Retina (tissue), 1 donor: ENCODE results near the gene GPR62.

Experiments used
- DNase-seq: peaks from one replicate; pipeline ENCODE4 v3.0.0-alpha.2; 2016

GPR62 gene

DNA sequence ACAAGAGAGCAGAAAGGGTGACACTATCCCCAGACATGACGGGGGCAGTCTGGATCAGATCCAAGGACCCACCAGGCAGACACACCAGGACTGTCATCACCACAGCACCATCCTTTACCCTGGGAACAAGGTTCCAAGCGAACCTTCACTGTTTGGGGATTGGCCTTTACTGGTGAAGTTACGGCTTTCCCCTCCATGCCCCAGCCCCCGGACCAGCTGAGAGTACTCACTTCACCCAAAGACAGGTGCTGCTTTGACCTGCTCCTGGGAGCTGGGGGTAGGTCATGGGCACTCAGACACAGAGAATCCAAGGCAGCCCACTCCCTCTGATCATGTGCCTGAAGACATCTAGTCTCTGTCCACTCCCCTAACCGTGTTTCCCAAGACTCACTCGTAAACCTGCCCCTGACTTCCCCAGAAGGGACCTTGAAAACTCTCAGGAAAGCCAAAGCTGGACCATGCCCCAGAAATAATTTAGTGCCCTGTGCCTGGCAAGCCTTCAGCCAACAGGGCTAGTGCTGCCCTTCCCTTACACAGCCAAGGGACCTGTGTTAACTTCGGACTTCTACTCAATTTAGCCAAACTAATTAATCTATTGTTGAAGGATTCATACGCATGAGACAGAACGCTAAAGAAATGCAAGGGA, 16.3 kb upstream of the GPR62 start:
- DNase-seq, result no peak

DNA sequence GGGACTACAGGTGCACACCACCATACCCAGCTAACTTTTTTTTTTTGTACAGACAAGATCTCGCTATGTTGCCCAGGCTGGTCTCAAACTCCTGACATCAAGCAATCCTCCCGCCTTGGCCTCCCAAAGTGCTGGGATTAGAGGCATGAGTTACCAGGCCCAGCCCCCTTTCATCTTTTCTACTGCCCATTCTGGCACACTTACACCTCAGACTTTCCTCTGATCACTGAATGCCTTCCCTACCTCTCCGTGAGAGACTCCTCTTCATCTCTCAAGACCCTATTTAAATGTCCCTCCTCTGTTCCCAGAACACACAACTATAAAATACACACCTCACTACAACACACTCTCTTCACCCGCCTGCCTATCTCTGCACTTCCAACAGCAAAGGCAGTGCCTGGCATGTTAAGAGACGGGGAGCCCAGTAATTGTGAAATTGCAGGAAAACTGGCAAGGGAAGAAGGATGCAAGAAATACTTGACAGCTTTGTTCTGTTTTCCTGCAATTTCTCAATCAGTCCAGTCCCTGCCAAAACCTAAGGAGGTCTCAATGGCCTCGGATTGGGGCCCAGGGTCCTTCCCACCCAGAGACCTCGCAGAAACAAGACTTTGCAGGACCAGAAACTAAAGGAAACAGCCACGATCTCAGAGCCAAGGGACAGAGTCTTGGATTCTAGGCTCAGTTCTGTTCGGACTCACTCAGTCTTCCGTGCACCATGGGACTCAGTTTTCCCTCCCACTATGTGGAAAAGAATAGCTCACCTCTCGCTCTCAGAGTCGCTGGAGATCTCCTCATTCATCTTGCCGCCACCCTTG, 14.3 kb upstream of the GPR62 start:
- no peak for DNase-seq

DNA sequence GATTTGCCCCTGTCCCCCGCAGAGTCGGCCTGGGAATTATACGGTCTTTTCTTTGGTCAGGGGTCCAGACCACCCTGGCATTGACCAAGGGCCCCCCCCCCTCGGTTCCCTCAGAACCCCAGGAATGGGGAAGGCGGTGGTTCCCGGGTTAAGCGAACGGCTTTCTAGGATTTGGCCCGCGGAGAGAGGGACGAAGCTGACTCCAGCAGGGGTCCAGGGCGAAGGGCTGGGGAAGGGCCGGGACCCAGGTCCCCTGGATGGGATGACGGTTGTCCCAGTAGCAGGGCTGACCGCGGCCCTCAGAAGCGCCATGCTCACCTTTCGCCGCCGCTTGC, 13.8 kb upstream of the GPR62 start:
- no peak for DNase-seq

DNA sequence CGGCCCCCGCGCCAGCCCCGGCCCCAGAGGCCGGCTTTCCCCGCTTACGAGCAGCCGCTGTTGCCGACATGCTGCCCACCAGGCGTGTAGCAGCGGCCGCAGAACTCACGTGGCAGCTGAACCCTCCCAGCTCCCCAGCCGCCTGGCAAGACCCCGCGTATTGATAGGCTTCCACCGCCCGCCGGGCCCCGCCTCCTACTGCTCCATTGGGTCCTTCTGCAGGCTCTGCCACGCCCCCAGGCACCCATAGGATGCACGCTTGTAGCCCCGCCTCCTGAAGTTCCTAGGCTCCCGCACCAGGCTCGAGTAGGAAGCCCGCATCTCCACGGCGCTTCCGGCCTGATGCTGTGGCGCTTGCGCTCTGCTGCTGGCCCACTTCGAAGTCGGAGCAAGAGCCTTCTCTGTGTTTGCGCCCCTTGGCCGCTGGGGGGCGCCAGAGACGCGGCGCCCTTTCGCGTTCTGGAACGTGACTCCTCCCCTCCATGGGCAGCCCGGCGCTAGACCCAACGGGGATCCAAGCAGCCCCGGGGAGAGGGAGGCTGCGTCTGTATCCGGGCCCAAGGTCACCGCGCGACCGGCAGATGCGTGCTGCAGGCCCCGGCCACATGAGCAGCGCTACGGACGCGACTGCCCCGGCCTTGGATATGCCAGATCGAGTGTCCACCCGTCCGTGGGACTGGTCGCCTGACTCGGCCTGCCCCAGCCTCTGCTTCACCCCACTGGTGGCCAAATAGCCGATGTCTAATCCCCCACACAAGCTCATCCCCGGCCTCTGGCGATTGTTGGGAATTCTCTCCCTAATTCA, 13.2 kb upstream of the GPR62 start, which contains the start of the genes PARP3 and RRP9:
Gene PARP3, plus strand, starts transcription at position 566 of the 805 bp plus-strand sequence. CDS start 993 bp downstream, outside the sequence.
Gene RRP9, minus strand, starts transcription at position 107 of the 805 bp plus-strand sequence. Its CDS starts 37 bp downstream, at position 70.
- DNase-seq, result peak; percentile 100

DNA sequence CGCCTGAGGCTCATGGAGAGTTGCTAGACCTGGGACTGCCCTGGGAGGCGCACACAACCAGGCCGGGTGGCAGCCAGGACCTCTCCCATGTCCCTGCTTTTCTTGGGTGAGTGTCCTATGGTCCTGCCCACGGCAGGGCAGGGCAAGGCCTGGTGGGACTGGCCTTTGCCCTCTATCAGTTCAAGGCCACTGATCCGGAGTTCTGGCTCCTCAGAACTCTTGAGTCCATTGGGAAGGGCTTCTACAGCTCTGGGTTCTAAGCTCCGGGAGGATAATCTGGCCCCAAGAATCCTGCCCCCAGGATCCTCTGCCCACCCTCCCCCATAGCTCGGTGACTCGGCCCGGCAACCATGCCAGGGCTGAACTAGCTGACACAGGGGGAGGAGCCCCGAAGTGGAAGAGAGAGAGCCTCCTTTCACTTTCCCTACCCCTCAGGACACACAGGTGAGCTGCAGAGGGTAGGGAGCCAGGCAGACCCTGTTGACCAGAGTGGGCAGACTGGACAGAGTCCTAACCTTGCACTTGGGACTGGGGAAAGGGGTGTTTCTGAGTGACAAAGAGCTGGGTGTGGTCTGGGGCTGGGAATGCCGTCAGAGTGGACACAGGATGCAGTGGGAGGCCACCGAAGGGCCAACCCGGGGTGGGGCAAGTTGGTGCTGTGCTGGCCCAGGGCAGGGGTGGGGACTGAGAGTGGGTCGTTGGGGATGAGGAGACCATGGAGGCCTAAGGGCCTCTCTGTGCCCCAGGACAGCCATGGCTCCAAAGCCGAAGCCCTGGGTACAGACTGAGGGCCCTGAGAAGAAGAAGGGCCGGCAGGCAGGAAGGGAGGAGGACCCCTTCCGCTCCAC, 12.4 kb upstream of the GPR62 start:
- no peak for DNase-seq

DNA sequence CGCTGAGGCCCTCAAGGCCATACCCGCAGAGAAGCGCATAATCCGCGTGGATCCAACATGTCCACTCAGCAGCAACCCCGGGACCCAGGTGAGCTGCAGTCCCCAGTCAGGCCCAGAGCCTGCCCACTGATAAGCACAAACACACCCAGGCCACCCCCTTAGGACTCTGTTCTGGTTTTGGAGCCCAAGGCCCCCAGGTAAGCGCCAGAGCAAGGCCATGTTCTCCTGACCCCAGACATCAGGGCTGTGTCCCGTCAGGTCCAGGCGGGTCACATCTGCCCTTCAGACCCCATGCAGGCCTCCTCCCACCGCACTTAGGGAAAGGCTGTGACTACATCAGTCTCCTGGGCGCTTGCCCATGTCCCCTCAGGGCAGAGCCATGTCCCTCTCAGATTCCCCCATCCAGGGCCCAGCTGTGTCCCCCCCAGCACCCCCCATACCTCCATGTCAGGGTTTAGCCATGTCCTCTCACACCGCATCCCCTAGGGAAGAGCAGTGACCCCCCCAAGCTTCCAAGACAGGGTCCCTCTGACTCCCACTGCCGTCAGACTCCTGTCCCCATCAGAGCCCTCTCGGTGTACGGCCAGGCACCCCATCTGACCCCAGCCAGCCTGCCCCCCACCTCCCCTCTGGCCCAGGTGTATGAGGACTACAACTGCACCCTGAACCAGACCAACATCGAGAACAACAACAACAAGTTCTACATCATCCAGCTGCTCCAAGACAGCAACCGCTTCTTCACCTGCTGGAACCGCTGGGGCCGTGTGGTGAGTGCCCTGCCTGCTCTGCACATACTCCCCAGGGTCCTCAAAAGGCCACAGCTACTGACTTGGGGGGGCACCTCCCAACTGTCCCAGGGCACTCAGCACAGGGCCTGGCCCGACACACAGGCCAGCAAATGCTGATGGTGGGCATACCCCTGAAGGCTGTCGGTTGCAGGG, 11.5 kb upstream of the GPR62 start:
- no peak for DNase-seq

DNA sequence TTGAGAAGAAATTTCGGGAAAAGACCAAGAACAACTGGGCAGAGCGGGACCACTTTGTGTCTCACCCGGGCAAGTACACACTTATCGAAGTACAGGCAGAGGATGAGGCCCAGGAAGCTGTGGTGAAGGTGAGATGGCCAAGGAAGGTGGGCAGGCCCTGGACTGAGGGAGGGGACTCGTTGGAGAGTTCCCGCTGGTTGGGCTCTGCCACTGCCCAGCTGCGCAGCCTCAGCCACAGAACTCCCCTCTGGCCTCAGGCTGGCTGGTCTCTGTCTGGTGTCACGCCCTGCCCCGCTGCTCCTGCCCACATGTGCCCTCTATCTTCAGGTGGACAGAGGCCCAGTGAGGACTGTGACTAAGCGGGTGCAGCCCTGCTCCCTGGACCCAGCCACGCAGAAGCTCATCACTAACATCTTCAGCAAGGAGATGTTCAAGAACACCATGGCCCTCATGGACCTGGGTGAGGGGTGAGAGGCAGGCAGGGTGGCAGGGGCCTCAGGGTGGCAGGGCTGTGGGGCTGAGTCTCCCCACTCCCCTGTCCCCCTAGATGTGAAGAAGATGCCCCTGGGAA, 10.6 kb upstream of the GPR62 start:
- DNase-seq, result no peak

DNA sequence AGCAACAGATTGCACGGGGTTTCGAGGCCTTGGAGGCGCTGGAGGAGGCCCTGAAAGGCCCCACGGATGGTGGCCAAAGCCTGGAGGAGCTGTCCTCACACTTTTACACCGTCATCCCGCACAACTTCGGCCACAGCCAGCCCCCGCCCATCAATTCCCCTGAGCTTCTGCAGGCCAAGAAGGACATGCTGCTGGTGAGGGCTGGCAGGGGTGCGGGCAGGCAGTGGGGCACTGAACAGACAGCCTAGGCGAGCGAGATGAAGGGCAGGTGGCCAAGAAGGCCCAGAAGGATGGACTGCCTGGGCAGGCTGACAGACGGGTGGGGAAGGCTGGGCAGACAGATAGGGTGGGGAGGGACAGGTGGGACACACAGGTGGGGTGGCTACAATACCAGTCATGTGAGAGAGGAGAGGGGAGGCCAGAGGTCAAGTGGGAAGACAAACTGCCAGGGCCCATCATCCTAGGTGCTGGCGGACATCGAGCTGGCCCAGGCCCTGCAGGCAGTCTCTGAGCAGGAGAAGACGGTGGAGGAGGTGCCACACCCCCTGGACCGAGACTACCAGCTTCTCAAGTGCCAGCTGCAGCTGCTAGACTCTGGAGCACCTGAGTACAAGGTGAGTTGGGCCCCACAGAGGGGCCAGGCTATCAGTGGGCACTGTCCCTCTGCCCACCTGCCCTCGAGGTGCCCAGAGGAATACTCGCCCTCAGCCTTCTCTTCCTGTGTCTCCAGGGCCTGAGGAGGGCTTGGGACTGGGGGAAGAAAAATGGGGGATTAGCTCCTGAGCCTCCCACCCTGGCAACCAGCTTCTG, 9.9 kb upstream of the GPR62 start:
- no peak for DNase-seq

DNA sequence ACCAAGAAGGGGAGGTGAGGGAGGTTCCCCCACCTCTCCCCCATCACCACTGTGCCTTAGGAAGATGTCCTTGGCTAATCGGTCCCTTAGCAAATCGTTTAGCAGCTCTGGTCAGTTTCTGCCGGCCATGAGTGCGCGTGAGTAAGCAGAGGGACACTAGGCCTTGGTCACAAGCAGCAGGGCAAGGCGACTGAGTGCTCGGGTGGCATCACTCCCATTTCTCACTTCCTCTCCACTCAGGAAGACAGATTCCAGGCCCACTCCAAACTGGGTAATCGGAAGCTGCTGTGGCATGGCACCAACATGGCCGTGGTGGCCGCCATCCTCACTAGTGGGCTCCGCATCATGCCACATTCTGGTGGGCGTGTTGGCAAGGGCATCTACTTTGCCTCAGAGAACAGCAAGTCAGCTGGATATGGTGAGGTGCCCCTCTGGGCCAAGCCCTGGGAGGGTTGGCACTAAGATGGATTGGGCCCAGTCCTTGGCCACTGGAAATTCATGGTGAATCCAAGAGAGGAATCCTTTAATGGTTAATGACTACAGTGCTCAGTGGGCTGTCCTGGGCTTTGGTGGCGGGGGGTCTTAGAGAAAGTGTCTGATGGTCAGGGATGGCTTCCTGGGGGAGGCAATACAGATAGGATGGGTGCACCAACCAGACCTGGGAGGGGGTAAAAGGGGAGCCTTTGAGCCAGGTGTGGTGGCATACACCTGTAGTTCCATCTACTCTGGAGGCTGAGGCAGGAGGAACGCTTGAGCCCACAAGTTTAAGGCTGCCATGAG, 9.1 kb upstream of the GPR62 start:
- no peak for DNase-seq

DNA sequence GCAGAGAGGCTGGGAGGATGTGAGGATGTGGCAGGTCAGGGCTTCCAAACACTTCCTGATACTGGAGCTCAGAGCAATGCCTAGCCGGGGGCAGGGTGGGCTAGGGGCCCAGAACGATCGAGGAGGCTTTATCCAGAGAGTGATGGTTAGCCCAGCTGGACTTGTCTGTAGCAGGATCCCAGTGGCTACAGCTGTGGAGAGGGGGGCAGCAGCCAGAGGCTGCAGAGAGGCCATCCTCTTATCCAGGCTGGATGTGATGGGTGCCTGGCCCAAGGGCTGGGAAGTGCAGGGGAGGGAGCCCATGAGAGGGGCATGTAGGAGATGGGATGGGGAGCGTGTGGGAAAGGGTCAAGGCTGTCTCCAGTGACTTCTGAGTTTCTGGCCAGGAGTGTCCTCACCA, 8.4 kb upstream of the GPR62 start:
- DNase-seq, result no peak

DNA sequence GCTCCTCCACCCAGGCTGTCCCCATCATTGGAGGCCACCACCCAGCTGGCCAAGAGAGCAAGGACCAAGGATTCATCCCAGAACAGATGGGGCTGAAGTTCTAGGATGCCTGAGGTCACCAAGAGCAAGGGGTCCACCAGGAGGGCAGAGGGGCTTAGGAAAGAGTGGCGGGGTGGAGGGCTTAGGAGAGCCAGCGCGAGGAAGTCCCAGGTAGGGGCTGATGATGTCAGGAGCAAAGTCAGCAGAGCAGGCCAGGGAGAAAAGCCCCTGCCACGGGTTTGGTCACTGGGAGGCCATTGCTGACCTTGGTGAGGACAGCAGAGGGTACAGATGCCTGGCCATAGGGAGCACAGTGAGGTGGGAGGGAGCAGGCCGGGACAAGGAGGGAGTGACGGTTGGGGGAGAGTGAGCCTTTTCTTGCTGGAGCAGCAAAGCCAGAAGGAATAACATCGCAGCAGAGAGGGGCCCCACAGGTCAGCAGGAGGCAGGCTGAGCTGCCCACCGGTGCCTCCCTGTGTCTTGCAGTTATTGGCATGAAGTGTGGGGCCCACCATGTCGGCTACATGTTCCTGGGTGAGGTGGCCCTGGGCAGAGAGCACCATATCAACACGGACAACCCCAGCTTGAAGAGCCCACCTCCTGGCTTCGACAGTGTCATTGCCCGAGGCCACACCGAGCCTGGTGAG, 7.8 kb upstream of the GPR62 start:
- no peak for DNase-seq

DNA sequence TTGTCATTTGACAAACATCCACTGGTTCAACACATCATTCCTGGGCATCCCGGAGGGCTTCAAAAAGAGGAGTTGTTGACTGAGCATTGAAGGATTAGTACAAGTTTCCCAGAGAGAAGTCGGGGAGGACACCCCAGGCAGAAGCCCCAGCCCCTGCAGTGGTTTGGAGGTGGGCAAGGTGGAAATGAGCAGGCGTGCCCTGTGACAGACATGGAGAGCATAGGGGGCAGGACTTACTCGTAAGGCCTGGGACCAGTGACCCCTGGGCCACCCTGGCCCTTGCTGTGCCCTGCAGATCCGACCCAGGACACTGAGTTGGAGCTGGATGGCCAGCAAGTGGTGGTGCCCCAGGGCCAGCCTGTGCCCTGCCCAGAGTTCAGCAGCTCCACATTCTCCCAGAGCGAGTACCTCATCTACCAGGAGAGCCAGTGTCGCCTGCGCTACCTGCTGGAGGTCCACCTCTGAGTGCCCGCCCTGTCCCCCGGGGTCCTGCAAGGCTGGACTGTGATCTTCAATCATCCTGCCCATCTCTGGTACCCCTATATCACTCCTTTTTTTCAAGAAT, 7.1 kb upstream of the GPR62 start:
- no peak for DNase-seq

DNA sequence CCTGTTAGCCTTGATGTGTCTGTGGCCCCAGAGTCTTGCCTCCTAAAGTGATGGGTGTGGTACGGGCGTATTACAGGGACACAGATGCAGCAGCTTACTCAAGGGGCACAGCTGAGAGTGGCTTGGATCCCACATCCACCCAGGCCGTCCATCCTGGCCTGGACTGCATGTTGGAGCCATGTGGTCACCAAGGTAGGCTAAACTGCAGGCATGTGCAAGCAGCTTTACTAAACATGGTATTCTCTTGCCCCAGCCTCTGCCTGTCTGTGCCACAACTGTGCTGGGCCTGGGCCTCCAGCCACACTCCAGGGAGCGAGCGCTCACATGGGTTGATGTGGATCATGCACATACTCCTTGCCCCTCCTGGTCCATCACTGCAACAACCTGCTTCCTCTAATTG, 6.1 kb upstream of the GPR62 start:
- no peak for DNase-seq

DNA sequence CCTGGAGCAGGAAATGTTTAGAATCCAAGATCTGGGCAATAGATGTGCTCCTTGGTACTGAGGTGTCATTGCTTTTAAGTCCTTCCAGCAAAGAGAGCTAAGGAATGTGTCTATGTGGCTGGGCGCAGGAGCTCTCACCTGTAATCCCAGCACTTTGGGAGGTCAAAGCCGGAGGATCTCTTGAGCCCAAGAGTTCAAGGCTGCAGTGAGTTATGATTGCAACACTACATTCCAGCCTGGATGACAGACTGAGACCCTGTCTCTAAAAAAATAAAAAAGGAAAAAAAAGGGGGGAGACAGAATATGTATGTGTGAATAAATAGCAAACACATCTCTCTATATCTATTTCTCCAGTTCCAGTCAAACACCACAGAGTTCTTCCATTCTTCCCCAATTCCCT, 4.3 kb upstream of the GPR62 start:
- no peak for DNase-seq

DNA sequence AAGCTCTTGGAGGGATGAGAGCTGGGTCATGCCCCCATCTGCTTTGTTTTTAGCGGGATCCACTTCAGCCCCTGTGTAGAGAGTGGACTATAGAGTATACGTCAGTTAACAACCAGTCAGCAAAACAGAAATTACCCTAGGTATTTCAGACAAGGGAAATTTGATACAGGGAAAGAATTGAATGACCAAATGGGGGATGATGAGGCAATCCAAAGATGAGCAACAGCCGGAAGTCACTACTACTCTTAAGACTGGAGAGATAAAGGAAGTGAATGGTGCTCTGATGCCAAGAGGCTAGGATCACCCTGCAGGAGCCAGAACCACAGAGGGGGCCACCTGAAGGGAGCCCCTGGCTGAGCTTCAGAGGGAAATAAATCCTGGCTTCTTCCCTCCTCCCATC, 1.7 kb upstream of the GPR62 start:
- DNase-seq, result no peak

DNA sequence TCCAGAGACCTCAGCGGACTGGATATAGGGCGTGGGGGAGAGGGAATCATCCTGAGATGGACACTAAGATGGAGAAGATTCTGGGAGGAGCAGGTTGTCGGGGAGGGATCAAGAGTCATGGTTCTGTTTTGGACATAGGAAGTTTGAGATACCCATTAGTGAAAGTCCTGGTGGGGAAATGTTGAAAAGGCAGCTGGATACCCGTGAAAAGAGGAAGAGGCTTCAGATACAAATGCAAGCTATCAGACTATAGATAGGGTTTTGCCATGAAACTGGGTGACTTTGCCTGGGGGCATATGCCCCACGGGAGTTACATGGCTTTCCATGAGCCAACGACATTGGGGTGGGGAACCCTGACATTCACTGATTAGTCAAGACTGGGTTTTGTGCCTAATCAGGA, 1.1 kb upstream of the GPR62 start:
- DNase-seq, result no peak

DNA sequence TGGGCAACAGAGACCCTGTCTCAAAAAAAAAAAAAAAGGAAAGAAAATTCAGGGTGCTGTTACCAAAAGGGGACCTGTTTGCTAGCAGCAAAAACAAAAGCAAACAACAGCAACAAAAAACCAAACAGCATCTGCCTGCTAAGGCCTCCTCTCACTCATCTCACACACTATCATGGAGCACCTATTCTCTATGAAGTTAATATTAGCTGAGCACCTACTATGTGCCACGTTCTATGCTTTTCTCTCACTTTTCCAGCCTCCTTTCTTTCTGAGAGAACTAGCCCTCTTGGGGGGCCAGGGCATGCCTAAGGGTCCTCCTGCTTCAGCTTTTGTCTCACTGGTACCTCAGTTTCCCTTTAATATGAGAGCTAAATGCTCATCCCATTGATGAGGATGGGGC, 468 bp upstream of the GPR62 start:
- no peak for DNase-seq
